HepG2 (cell line): ENCODE measurements around the gene CORO7. TPM values are rescaled to one million over a fixed set of nuclear protein-coding genes. Genes with fewer than 3 reads are reported as not detected.

Source experiments
- CSRNP1 ChIP-seq: sonication (generic); formaldehyde crosslinking; IDR thresholded peaks from 2 replicates; pipeline ENCODE4 v1.8.1; 2023; ENCODE audit warnings: mild to moderate bottlenecking, missing genetic modification reagents
- HDAC2 ChIP-seq: sonication (generic); formaldehyde crosslinking; IDR thresholded peaks from 2 replicates; pipeline ENCODE4 v1.4.0; 2020; ENCODE audit warnings: missing genetic modification reagents
- ISX ChIP-seq: sonication (generic); formaldehyde crosslinking; conservative IDR thresholded peaks from 2 replicates; pipeline ENCODE4 v1.5.0; 2020; ENCODE audit warnings: missing genetic modification reagents
- KLF13 ChIP-seq: sonication (generic); formaldehyde crosslinking; IDR thresholded peaks from 2 replicates; pipeline ENCODE4 v1.4.0; 2020; ENCODE audit warnings: mild to moderate bottlenecking, missing genetic modification reagents
- MTA3 ChIP-seq: sonication (generic); formaldehyde crosslinking; IDR thresholded peaks from 2 replicates; pipeline ENCODE4 v1.4.0; 2020; ENCODE audit warnings: missing genetic modification reagents
- NCOR1 ChIP-seq: fragments of 200-600 bp; sonication (generic); IDR thresholded peaks from 2 replicates; pipeline ENCODE4 v1.7.0; 2017; ENCODE audit warnings: antibody characterized with exemption, low read length, borderline replicate concordance
- NFRKB ChIP-seq: fragments of 450-650 bp; IDR thresholded peaks from 2 replicates; pipeline ENCODE4 v1.6.1; 2017
- PHF21A ChIP-seq: sonication (generic); formaldehyde crosslinking; IDR thresholded peaks from 2 replicates; pipeline ENCODE4 v1.5.0; 2020; ENCODE audit warnings: mild to moderate bottlenecking, missing genetic modification reagents
- SAP130 ChIP-seq: IDR thresholded peaks from 2 replicates; pipeline ENCODE4 v1.6.1; 2016; ENCODE audit warnings: low read depth
- TEAD3 ChIP-seq: optimal IDR thresholded peaks from 2 replicates; pipeline ENCODE3; 2016; ENCODE audit warnings: borderline replicate concordance
- ZEB1 ChIP-seq: IDR thresholded peaks from 2 replicates; pipeline ENCODE4 v1.6.1; 2012; ENCODE audit warnings: mild to moderate bottlenecking, low read depth, inconsistent platforms; ENCODE audit not compliant: insufficient replicate concordance
- ZFP91 ChIP-seq: sonication (generic); formaldehyde crosslinking; IDR thresholded peaks from 2 replicates; pipeline ENCODE4 v1.9.0; 2022; ENCODE audit warnings: missing genetic modification reagents, mild to moderate bottlenecking, borderline replicate concordance
- ZNF292 ChIP-seq: sonication (generic); formaldehyde crosslinking; IDR thresholded peaks from 2 replicates; pipeline ENCODE4 v1.8.1; 2022; ENCODE audit warnings: mild to moderate bottlenecking, low read depth, missing genetic modification reagents, borderline replicate concordance
- ZNF598 ChIP-seq: sonication (generic); formaldehyde crosslinking; IDR thresholded peaks from 2 replicates; pipeline ENCODE4 v1.5.1; 2020; ENCODE audit warnings: mild to moderate bottlenecking, missing genetic modification reagents, borderline replicate concordance
- ZSCAN9 ChIP-seq: IDR thresholded peaks from 2 replicates; pipeline ENCODE4 v1.6.1; 2016; ENCODE audit warnings: borderline replicate concordance
- polyA plus RNA-seq, 8 experiments: library from polyadenylated mRNA; depleted of rRNA in 3 of 8; stranded (reverse) in 7 of 8; unstranded in 1 of 8; fragments of >200 nt; fragmentation: Illumina TruSeq in 4 of 8; extraction: Trizol in 4 of 8; gene quantifications; 2 replicates each; pipeline versions ENCODE4 v1.2.1 to v1.2.3, GENCODE V29; 2011 to 2016; ENCODE audit warnings: low read depth in 4 of 8, missing spikeins in 1 of 8, mixed read lengths in 1 of 8; ENCODE audit not compliant: insufficient read depth in 1 of 8
- total RNA-seq, 5 experiments: library from RNA; depleted of rRNA; stranded (reverse); fragments of >200 nt; fragmentation: Illumina TruSeq; extraction: Trizol; gene quantifications; 2 replicates each; pipeline ENCODE4 v1.2.3, GENCODE V29; 2016; ENCODE audit warnings: low read depth in 1 of 5
- TF ChIP-seq, protein P1 (sequence below): sonication (generic); formaldehyde crosslinking; IDR thresholded peaks from 2 replicates; pipeline ENCODE4 v1.8.1; 2022; ENCODE audit warnings: low read depth, mild to moderate bottlenecking, missing genetic modification reagents
- TF ChIP-seq, protein P2 (sequence below): sonication (generic); formaldehyde crosslinking; IDR thresholded peaks from 2 replicates; pipeline ENCODE4 v1.5.0; 2020; ENCODE audit warnings: mild to moderate bottlenecking, missing genetic modification reagents

The CORO7 gene
- total and polyA plus RNA-seq, 2 of the 13 experiments (the other 11 are each of a cell fraction or from before 2014, with no cell fraction given) = 9.9 to 14.3 TPM

DNA sequence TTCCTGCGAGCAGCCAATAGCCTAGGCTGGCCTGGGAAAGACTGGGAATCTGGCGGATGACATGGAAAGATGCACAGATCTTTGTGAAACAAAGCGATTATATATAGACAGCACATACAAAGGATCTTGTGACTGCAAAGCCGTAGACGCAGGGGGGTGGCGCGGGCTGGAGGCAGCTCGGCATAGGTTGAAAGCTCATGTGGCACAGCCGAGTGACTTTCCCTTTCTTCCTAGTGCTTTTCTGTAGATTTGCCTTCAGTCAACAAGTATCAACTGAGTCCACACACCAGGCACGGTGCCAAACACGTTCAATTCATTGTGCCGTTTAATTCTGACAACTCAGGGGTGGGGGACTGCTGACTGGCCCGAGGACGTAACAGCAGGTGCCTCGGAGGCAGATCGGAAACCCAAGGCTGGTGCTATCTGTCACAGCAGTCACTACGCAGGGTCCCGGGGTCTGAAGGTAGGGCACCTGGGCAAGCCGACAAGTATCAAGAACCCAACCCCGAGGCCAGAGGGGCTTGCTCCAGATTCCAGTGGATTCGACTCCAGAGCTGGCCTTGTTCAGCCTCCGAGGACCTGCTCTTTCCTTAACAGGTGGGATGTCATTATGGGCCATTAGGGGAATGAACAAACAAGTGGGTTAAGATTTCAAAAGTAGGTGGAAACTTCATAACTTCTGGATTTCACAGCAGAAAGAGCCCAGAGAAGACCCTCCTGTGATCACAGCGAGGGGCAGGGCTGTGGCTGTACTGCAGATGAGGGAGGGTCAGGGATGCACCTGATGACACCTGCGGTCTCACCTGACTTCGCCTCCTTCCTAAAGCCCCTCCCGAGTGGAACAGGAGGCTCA is 71.2 kb downstream of the CORO7 start (continued):
- TF ChIP-seq ZFP91 (CRISPR knock-in tag) = peak; percentile 38; the same call in 1 of the 2 replicates
- TF ChIP-seq ZSCAN9 = no peak
- TF ChIP-seq SAP130 (CRISPR knock-in tag) = peak; percentile 68
- TF ChIP-seq ISX (CRISPR knock-in tag) = no peak
- peak; percentile 10; the same call in 1 of the 2 replicates for TF ChIP-seq PHF21A
- TF ChIP-seq TEAD3 (CRISPR knock-in tag) = peak; percentile 25
- TF ChIP-seq HDAC2 (CRISPR knock-in tag) = peak; percentile 18; the same call in 1 of the 2 replicates
- TF ChIP-seq, protein P1, sequence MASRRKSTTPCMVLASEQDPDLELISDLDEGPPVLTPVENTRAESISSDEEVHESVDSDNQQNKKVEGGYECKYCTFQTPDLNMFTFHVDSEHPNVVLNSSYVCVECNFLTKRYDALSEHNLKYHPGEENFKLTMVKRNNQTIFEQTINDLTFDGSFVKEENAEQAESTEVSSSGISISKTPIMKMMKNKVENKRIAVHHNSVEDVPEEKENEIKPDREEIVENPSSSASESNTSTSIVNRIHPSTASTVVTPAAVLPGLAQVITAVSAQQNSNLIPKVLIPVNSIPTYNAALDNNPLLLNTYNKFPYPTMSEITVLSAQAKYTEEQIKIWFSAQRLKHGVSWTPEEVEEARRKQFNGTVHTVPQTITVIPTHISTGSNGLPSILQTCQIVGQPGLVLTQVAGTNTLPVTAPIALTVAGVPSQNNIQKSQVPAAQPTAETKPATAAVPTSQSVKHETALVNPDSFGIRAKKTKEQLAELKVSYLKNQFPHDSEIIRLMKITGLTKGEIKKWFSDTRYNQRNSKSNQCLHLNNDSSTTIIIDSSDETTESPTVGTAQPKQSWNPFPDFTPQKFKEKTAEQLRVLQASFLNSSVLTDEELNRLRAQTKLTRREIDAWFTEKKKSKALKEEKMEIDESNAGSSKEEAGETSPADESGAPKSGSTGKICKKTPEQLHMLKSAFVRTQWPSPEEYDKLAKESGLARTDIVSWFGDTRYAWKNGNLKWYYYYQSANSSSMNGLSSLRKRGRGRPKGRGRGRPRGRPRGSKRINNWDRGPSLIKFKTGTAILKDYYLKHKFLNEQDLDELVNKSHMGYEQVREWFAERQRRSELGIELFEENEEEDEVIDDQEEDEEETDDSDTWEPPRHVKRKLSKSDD (CRISPR knock-in tag) = peak; percentile 46; the same call in 1 of the 2 replicates
- TF ChIP-seq NFRKB = no peak
- TF ChIP-seq CSRNP1 (CRISPR knock-in tag) = 0 out of 2 replicates have a peak, but pooled peaks have one; percentile 17
- TF ChIP-seq MTA3 (CRISPR knock-in tag) = no peak
- no peak for TF ChIP-seq NCOR1
- TF ChIP-seq, protein P2, sequence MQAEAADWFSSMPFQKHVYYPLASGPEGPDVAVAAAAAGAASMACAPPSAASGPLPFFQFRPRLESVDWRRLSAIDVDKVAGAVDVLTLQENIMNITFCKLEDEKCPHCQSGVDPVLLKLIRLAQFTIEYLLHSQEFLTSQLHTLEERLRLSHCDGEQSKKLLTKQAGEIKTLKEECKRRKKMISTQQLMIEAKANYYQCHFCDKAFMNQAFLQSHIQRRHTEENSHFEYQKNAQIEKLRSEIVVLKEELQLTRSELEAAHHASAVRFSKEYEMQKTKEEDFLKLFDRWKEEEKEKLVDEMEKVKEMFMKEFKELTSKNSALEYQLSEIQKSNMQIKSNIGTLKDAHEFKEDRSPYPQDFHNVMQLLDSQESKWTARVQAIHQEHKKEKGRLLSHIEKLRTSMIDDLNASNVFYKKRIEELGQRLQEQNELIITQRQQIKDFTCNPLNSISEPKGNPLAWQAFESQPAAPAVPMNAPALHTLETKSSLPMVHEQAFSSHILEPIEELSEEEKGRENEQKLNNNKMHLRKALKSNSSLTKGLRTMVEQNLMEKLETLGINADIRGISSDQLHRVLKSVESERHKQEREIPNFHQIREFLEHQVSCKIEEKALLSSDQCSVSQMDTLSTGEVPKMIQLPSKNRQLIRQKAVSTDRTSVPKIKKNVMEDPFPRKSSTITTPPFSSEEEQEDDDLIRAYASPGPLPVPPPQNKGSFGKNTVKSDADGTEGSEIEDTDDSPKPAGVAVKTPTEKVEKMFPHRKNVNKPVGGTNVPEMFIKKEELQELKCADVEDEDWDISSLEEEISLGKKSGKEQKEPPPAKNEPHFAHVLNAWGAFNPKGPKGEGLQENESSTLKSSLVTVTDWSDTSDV (CRISPR knock-in tag) = 0 out of 2 replicates have a peak, but pooled peaks have one; percentile 23
- 0 out of 2 replicates have a peak, but pooled peaks have one; percentile 38 for TF ChIP-seq ZNF598 (CRISPR knock-in tag)
- no peak for TF ChIP-seq KLF13 (CRISPR knock-in tag)
- peak; percentile 29 for TF ChIP-seq ZNF292 (CRISPR knock-in tag)
- TF ChIP-seq ZEB1 = peak; percentile 82
